Lung (tissue), 12 donors: Measurements from ENCODE around the gene FCRLA. TPM values are rescaled to one million over a fixed set of nuclear protein-coding genes. Genes with fewer than 3 reads are reported as not detected.

Experiments
- ATAC-seq: fragments of 200-7000 bp; cut with Tn5 transposase; one replicate; pipeline ENCODE4 v1.9.1; 2020; ENCODE audit warnings: moderate number of reproducible peaks; ENCODE audit not compliant: insufficient read depth, low FRiP score
- DNase-seq, 3 donors: peaks; one replicate each; pipeline ENCODE4 v3.0.0-alpha.2; 2013 to 2017
- H3K27ac ChIP-seq, 2 donors: one replicate each; pipeline ENCODE4 v1.5.1; 2013; ENCODE audit warnings: mild to moderate bottlenecking in 2 of 2, moderate library complexity in 2 of 2, control low read depth in 1 of 2, inconsistent platforms in 1 of 2, low read depth in 1 of 2, low read length in 1 of 2
- H3K27me3 ChIP-seq, 3 donors: one replicate each; pipeline ENCODE4 v1.5.1; 2013; ENCODE audit warnings: low read length in 2 of 3; ENCODE audit not compliant: control insufficient read depth in 3 of 3, insufficient read depth in 3 of 3
- H3K36me3 ChIP-seq, 4 donors: one replicate each; pipeline ENCODE4 v1.5.1; 2013; ENCODE audit warnings: low read length in 4 of 4, mild to moderate bottlenecking in 1 of 4, moderate library complexity in 1 of 4; ENCODE audit not compliant: control insufficient read depth in 4 of 4, insufficient read depth in 4 of 4
- H3K4me1 ChIP-seq, 5 donors: one replicate each; pipeline ENCODE4 v1.5.1; 2013; ENCODE audit warnings: low read length in 5 of 5, mild to moderate bottlenecking in 2 of 5, moderate library complexity in 1 of 5; ENCODE audit not compliant: control insufficient read depth in 5 of 5, insufficient read depth in 5 of 5
- H3K4me3 ChIP-seq: one replicate; pipeline ENCODE4 v1.5.1; 2013; ENCODE audit warnings: mild to moderate bottlenecking, control low read depth, moderate library complexity
- H3K9ac ChIP-seq, 2 donors: one replicate each; pipeline ENCODE4 v1.5.1; 2013; ENCODE audit warnings: low read length in 2 of 2, control low read depth in 1 of 2; ENCODE audit not compliant: insufficient read depth in 1 of 2
- H3K9me3 ChIP-seq, 4 donors: one replicate each; pipeline ENCODE4 v1.5.1; 2013; ENCODE audit warnings: low read length in 3 of 4, mild to moderate bottlenecking in 1 of 4, moderate library complexity in 1 of 4; ENCODE audit not compliant: control insufficient read depth in 4 of 4, insufficient read depth in 3 of 4
- CTCF ChIP-seq: IDR thresholded peaks from 2 replicates; pipeline ENCODE4 v1.5.1; 2012; ENCODE audit warnings: mild to moderate bottlenecking; ENCODE audit errors: control extremely low read depth, extremely low read depth
- WGBS, 2 donors: extraction: QIAGEN DNeasy Blood & Tissue Kit; methylation state at CpG; one replicate each; pipeline ENCODE4 v1.1.7; 2013; 5-methylcytosine and 5-hydroxymethylcytosine counted together
- polyA plus RNA-seq, 2 donors: library from polyadenylated mRNA; stranded (reverse); fragments of 200-250 nt; gene quantifications; one replicate each; pipeline ENCODE4 v1.2.1, GENCODE V29; 2013
- total RNA-seq, 2 donors: library from RNA; depleted of rRNA in 1 of 2; stranded (reverse); fragments of >200 nt in 1 of 2; gene quantifications; one replicate each; pipeline ENCODE4 v1.2.1, GENCODE V29; 2014 to 2021
- donor health status: control.
- donor health status: control.
- donor health status: Bipolar disorder and iron deficiency.
- donor health status: healthy.
- donor health status: DM: yes; HTN: yes; CAD: no.

Gene FCRLA
- total and polyA plus RNA-seq, 4 donors, result 0.14 to 3.9 (median 0.73) TPM

GRCh38 chr1:161743231-161743630 lies 36.2 kb downstream of the FCRLA start:
- TF ChIP-seq CTCF, result no peak
- no peak for DNase-seq
- ATAC-seq, result no peak

GRCh38 chr1:161747801-161748200 lies 40.8 kb downstream of the FCRLA start:
- no peak for TF ChIP-seq CTCF
- WGBS, 2 donors, result 48 to 56% methylated on average over 6 of the region's 6 CpGs
- H3K9me3 ChIP-seq, result no peaks in the 10 kb centered on the region
- H3K4me3 ChIP-seq, result no peak overlapping the region
- no peak overlapping the region for H3K9ac ChIP-seq
- peaks cover 0 to 14% (median 2%) of the 10 kb centered on the region in 5 donors for H3K4me1 ChIP-seq
- peaks cover 2 to 15% (median 5%) of the 10 kb centered on the region in 4 donors for H3K36me3 ChIP-seq
- DNase-seq, result no peak
- no peak overlapping the region for H3K27ac ChIP-seq
- ATAC-seq, result no peak
- peaks cover 0 to 2% (median 0%) of the 10 kb centered on the region in 3 donors for H3K27me3 ChIP-seq

More at GRCh38 chr1:161743231-161743630, 36.2 kb downstream of the FCRLA start:
- H3K36me3 ChIP-seq, result no peaks in the 10 kb centered on the region
- no peak overlapping the region for H3K9ac ChIP-seq
- H3K4me3 ChIP-seq, result no peak overlapping the region
- peaks cover 0 to 2% (median 0%) of the 10 kb centered on the region in 3 donors for H3K27me3 ChIP-seq
- no peaks in the 10 kb centered on the region for H3K9me3 ChIP-seq
- H3K4me1 ChIP-seq, result no peaks in the 10 kb centered on the region
- 75 to 85% methylated on average over 9 of the region's 9 CpGs for WGBS, 2 donors
- H3K27ac ChIP-seq, result no peak overlapping the region

- H3K9me3 ChIP-seq, result no peaks in the 10 kb centered on the region
- peak within 1 kb of the TSS; percentile 93 to 95 for H3K27ac ChIP-seq
- peak within 1 kb of the TSS; percentile 93 for H3K4me3 ChIP-seq
- DNase-seq, result peak; percentile 94 to 97 (median 96)
- peak within 1 kb of the TSS; percentile 64 to 66 for H3K9ac ChIP-seq
- peaks cover 2 to 29% (median 9%) of the 10 kb centered on the region in 4 donors for H3K36me3 ChIP-seq
- TF ChIP-seq CTCF, result no peak
- WGBS, 2 donors, result 0% methylated on average over 63 to 65 of the region's 65 CpGs
- no peaks in the 10 kb centered on the region for H3K27me3 ChIP-seq
- ATAC-seq, result peak; percentile 99
- H3K4me1 ChIP-seq, result peaks cover 0 to 14% (median 2%) of the 10 kb centered on the region in 5 donors
These were observed 42.7 kb downstream of the FCRLA start, which contains the start of gene DUSP12 for GRCh38 chr1:161749509-161750407. DUSP12 (plus strand) TSS chr1:161749786; CDS start chr1:161749802, 16 bp downstream.
